Fibroblast of skin of left quadriceps (primary cell): Measurements from ENCODE around the gene ZNF282.
"Not testable (repeated sequence)": the region's sequence is repeated elsewhere in the genome, so short reads cannot be mapped to it uniquely, and the experiment has no call there.

ENCODE experiments used
- DNase-seq, 2 experiments: peaks; one replicate each; pipeline ENCODE4 v3.0.0-alpha.2; 2013; ENCODE audit warnings: low read depth in 2 of 2

The ZNF282 gene

GRCh38 chr7:149224352-149224751 is 29.0 kb downstream of the ZNF282 start:
- no peak for DNase-seq

GRCh38 chr7:149225106-149225505 is 29.8 kb downstream of the ZNF282 start:
- no peak for DNase-seq

- DNase-seq = no peak
These were observed 30.3 kb downstream of the ZNF282 start for GRCh38 chr7:149225656-149226055.

GRCh38 chr7:149226366-149226765 is 31.0 kb downstream of the ZNF282 start:
- not testable (repeated sequence) for DNase-seq

- DNase-seq = no peak
These were observed 31.6 kb downstream of the ZNF282 start for GRCh38 chr7:149226840-149227494.

- DNase-seq = no peak
These were observed 33.6 kb downstream of the ZNF282 start for GRCh38 chr7:149228831-149229471.

GRCh38 chr7:149229526-149229925 is 34.2 kb downstream of the ZNF282 start:
- DNase-seq = no peak

GRCh38 chr7:149232362-149232761 is 37.0 kb downstream of the ZNF282 start:
- no peak for DNase-seq

GRCh38 chr7:149233655-149234204 is 38.4 kb downstream of the ZNF282 start:
- DNase-seq = peak; percentile 62 to 63

GRCh38 chr7:149237502-149237901 is 42.2 kb downstream of the ZNF282 start:
- no peak for DNase-seq

- no peak for DNase-seq
These were observed 42.7 kb downstream of the ZNF282 start for GRCh38 chr7:149238051-149238450.

GRCh38 chr7:149239345-149240143 is 44.2 kb downstream of the ZNF282 start, which contains the start of gene ZNF212:
TSS of gene ZNF212 (plus strand) at chr7:149239651. CDS start at chr7:149239779, 128 bp downstream.
- peak; percentile 57 for DNase-seq

GRCh38 chr7:149240637-149241036 is 45.3 kb downstream of the ZNF282 start:
- DNase-seq = no peak

- DNase-seq = no peak
These were observed 46.4 kb downstream of the ZNF282 start for GRCh38 chr7:149241696-149242095.

GRCh38 chr7:149245244-149245643 is 49.9 kb downstream of the ZNF282 start:
- DNase-seq = no peak

GRCh38 chr7:149245744-149246143 is 50.4 kb downstream of the ZNF282 start:
- no peak for DNase-seq

- no peak for DNase-seq
These were observed 53.4 kb downstream of the ZNF282 start for GRCh38 chr7:149248777-149249176.

GRCh38 chr7:149250151-149250550 is 54.8 kb downstream of the ZNF282 start:
- DNase-seq = not testable (repeated sequence)

- DNase-seq = not testable (repeated sequence)
These were observed 56.2 kb downstream of the ZNF282 start for GRCh38 chr7:149251518-149251917.

GRCh38 chr7:149252378-149252777 is 57.0 kb downstream of the ZNF282 start:
- no peak for DNase-seq

GRCh38 chr7:149253665-149254064 is 58.3 kb downstream of the ZNF282 start:
- no peak for DNase-seq

- DNase-seq = no peak
These were observed 59.0 kb downstream of the ZNF282 start for GRCh38 chr7:149254181-149254858.
